Frontal cortex (tissue), 4 donors: ENCODE data around the gene HOXA10. TPM values are rescaled to one million over a fixed set of nuclear protein-coding genes. Genes with fewer than 3 reads are reported as not detected.

Source experiments
- DNase-seq, 2 donors: peaks; one replicate each; pipeline ENCODE4 v3.0.0; 2012; ENCODE audit warnings: low spot score in 2 of 2
- FAIRE-seq: peaks from 2 replicates; lab custom pipeline; 2012; peaks lifted over from hg19 to GRCh38; lab: Jason Lieb, UNC
- total RNA-seq: library from RNA; depleted of rRNA; stranded (reverse); fragments of >200 nt; gene quantifications from one replicate; pipeline ENCODE4 v1.2.3, GENCODE V29; 2014
- donor health status: control.
- donor health status: control.
- donor health status: control.

The HOXA10 gene
- total RNA-seq, 1 donor from 2014 or later = not detected

DNA sequence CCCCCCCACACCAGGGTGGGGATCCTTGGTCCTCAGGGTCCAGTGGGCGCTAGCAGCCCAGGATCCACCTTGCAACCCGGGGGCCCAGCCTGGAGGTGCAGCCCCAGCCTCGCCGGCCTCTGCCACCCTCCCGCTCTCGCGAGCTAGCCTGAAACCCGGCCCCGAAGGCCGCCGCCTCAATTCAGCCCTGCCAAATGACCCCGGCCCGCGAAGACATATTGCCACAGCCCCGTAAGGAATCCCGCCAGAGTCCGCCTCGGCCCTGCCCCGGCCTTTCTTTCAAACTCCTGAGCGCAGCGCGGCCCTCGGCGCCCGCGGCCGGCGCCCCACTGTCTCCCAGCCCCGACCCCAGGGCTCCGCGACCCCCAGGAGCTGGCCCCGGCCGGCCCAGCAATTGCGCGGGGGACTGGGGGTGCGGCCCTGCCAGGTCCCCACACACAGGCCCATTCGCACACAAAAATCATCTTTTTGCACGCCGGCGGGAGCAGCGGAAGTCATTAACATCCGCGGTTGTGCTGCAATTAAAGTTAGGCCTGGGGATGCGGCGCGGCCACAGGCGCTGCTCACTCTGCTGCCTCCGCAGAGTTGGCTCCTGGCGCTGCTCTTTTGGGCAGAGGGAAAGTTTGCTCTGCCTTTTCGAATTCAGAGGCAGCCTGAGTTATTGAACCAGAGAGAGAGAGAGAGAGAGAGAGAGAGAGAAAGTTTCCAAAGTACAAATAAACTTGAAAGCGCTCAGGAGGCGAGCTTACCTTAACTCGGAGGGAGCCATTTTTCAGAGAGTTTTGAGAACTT is 34.6 kb downstream of the HOXA10 start:
- DNase-seq (no peak), FAIRE-seq (no peak)

DNA sequence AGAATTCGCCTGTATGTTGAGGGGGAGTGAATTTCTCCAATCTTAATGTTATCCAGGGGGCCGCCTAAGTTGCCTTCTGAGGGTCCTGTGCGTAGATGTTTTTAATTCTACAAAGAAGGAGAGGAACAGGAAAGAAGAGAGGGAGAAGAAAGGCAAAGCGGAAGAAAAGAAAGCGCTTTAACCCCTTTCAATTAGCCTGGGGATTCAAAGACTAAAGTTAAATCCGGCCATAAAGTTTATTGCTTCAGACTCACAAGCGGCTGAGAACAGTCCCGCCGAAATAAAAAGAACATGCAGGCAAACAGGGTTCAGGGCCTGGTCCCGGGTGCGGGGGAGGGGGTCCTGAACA is 35.2 kb downstream of the HOXA10 start:
- no peak for DNase-seq

DNA sequence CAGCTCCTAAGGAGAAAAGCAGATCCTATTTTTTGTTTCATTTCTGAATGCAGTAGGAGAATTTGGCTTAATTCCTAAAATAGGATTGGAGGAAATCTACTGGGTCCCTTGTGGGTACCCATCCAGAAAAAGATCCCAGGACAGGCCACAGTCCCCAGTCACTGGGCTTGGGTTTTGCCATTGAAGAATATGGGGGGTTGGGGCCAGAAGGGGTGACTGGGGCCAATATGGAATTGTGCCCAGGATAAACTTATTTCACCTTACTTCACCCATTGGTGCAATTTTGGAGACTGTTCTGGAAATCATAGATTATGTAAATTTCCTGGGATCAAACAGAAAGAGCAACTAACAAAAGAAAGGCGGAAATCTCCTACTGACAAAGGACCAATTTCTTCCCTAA is 35.6 kb downstream of the HOXA10 start:
- no peak for FAIRE-seq
- DNase-seq = no peak

More for the DNA sequence above, 35.2 kb downstream of the HOXA10 start:
- FAIRE-seq = no peak

DNA sequence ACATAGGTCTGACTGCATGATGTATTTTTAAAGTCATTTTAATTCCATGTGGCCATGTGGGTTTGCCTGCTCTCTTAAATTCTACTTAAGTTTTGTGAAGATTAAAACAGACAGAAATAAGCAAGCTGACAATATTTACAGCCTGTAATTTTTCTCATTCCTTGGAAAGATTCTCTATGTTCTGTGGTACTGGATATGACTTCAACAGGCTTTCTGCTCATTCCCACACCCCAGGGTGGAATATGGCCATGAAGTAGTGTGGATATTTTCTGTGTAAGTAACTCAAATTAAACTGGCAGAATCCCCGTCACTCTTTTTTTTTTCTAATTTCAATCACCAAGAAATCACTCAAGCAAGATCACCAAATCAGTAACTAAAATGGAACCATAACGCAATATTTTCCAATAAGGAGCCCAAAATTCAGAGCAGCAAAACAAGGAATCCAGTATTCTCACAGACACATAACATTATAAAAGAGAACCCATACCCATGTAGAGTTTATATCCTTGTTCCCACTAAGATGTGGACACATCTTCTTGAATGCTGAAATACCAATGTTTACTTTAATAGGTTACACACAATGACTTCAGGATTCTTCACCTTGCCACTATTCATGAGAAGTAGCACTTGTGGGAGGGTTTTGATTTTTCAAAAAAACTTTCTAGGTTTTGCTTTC is 36.3 kb downstream of the HOXA10 start:
- FAIRE-seq (no peak), DNase-seq (no peak)

DNA sequence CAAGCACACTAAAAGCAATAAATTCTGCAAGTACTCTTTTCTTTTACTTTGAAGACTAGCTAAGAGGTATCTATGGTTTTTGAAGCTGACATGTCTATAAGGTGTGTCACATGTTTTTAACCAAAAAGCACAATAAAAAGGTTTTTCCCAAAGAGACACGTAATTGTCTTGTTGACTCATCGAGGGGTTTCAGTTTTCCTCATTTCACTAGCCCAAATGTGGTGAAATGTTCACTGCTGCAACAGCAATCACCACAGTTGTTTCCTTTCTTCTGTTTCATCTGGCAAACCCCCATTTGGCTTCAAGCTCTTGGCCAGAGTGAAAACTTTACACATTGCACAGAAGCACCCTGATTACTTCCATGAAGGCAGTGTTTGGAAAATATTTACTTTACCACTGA is 39.7 kb downstream of the HOXA10 start:
- FAIRE-seq (no peak), DNase-seq (no peak)

DNA sequence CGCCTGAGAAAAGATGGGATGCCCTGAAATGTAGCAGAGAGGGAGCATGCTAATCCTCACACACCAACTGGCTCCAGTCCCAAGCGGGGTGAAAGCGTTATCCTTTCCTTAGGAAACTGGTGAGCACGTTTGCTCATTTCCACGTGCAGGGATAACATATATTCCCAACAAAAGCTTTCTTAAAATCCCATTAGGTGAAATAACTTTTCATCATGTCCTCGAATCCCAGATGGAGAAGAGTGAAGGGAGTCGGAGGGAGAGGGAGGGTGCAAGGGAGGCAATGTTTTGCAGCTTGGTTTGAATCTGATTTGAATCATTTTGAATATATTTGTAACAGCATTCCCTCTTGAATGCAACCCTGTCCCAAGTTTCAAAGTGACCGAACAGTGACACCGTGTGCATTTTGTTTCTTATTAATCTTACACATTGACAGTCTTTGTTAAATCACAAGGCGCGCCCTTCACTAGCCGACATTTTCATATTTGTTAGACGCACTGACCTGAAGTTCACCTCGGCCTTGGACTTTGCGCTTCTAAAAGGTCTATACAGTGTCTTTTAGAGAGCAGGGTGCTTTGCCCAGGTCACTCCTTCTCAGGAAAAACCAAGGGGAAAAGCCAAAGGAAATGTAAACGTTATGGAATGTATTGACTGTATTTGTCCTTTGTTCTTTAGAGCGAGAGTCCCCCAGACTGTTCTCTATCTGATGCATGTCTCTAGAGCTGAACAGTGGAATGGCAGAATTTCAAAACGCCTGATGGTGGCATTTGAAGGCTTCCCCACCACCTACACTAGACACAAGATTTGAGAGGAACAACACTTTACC is 40.5 kb downstream of the HOXA10 start:
- no peak for DNase-seq
- no peak for FAIRE-seq

DNA sequence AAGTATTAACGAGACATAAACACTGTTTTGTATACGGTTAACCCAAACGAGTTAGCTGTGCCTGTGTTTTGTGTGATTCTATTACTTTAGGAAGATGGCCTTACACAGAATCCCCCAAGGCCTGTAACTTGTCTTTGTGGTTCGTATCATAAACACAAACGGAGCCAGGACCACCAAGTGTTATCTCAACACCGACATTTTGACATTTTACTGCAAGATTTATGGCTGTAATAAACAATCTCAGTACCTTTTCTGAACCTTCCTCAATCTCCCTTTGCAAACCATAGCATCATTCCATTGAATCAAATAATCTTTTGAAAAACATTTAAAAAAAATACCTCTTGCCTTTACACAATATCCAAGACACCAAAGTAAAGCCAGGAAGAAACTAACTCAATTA is 41.1 kb downstream of the HOXA10 start:
- DNase-seq (no peak), FAIRE-seq (no peak)

DNA sequence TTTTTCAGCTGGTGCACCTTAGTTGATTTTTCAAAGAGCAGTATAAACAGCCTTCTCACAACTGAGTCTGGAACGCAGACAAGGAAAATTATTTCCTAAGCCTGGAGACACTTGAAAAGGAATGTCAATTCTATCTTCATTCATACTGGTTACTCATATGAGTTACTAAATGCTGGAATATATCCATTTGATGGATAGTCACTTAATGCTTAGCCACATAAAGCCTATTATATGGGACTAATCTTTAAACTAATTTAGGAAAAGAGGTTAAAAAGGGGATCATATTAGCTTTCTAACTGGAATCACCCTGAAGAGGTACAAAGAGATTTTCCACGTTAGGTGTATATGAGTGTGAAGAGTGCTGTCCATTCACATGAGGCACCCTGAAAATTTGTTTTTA is 41.9 kb downstream of the HOXA10 start:
- DNase-seq (no peak), FAIRE-seq (no peak)

DNA sequence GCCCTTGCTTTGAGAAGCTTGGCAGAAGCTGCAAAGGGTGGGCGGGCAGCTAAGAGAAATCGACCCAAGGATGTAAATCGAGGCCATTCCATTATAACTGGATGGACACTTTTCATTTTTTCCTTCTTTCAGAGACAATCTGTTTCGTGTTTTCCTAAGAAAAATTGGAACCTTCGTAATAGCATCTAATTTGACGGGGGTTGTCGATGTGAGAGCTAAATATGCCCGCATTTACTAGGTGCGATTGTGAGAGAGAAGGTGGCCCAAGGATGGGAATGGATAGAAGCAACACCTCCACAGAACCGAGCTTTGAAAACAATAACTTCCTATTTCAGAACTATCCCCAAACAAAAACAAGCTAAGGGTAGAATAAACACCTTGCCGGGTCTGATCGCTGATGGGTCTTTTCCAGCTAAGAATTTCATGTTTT is 42.7 kb downstream of the HOXA10 start:
- DNase-seq = no peak
- no peak for FAIRE-seq

DNA sequence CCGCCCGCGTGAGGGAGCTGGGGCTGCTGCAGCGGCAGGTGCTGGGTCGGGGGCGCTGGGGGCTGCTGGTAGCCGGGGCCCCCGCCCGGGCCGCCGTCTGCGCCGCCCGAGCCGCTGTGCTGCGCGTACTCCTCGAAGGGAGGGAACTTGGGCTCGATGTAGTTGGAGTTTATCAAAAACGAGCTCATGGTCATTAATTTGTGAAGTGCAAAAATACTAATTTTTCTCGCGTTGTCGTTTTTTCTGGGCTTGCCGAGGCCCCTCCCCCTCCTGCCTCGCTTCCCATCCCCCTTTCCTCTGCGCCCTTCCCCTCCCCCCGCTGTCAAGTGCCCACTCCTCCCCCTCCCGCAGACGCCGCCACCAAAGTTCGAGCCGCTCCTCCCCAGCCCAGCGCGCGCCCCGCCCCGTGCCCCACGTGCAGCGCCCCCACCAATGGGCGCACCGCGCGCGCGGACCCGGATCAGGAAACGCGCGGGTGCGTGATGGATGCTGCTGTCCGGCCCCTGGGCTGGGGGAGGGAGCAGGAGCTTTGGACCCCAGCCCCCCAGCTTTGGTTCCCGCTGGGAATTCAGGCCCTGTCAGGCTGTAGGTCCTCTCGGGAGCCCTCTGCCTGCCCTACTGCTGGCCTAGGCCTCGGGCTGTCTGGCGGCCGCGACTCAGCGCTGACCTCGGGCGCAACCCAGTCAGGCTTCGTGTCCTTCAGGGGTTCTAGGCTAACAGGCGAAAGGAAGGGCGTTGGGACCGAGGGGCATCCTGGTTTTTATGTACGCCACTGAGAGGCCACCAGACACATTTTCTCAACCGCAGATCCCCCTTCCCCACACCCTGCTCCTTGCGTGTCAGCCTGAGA is 43.4 kb downstream of the HOXA10 start, which contains the start of gene HOXA4:
Gene HOXA4, minus strand, starts transcription at position 218 of the 850 bp plus-strand sequence. Its CDS starts 24 bp downstream, at position 194.
- DNase-seq = no peak
- no peak for FAIRE-seq

DNA sequence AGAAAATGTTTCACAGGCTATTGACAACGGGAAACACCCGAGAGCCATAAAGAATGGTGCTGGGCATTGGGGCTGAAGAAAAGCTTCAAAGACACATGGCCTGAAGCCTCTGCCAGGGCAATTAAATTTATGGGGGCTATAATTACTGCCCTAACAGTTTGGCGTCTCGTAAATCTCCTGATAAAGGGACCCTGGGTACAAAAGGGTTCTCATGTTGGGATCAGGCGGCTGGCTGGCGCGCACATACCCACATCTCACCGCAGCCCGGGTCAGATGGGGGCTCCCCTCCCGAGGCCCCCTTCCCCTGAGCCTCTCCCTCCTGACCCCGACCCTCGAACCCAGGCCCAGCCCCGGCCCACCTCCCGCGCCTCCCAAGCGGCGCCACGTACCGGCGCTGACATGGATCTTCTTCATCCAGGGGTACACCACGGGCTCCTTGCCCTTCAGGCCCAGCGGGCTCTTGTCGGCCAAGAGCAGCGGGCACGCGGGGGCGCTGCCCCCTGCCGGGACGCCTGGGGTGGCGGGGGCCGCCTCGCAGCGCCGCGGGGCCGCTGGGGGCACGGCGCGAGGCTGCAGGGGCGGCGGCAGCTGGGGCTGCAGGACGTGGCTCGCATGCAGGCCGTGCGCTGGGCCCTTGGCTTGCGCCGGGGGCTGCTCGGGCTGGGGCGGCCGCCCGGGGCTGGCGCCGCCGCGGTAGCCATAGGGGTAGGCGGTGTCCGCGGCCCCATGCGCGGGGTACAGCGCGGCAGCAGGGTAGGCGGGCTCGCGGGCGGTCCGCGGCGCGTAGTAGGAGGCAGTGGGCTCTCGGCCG is 44.2 kb downstream of the HOXA10 start:
- no peak for FAIRE-seq
- no peak for DNase-seq

DNA sequence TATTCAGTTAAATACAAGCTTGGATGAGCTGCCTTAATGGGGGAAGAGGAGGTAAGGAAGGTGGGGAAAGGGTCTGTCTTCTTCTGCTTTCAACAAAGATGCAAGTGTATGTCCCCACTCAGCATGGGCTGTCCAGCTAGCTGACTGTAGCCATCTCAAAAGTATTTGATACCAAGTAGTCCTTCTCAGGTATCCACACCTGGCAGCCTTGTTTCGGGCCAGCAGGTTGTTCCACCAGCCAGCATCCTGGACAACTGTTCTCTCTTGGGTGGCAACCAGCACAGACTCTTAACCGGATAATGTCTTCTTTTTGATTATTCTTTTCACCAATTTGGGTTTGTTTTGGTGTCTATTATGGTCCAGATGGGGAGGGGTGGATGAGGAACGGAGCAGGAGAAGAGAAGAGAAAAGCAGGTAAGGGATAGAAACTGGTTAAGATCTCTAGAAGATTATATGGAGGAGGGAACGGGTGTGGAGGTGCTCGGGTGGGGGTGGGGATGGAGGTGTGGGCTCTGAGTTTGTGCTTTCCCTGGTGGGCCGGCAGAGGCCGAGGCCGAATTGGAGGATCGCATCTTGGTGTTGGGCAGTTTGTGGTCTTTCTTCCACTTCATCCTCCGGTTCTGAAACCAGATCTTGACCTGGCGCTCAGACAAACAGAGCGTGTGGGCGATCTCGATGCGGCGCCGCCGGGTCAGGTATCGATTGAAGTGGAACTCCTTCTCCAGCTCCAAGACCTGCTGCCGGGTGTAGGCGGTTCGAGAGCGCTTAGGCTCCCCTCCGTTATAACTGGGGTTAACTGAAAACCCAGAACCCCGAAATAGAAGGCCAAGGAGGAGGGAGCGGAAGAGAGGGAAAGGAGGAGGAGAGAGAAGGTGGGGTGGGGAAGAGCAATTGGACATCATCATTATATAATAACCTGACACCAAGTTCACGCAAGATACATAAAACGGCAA is 45.1 kb downstream of the HOXA10 start:
- DNase-seq = no peak
- FAIRE-seq = no peak

DNA sequence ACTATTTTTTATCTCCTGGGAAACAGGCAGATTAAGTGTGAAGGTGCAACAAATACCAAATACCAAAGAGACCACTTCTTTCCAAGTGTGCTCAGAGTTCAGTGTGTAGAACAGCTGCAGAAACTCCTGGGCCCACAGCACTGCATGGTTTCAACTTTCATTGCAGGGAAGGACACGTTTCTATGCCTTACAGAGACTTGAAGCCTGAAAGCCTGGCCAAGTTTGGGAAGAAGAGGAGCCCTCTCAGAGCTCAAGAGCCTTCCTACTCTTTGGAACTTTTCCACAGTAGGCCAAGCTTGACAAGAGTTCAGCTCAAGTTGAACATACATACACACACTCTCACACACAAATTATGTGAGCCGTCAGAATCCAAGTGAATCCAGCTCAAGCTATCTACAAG is 46.1 kb downstream of the HOXA10 start:
- FAIRE-seq = no peak

DNA sequence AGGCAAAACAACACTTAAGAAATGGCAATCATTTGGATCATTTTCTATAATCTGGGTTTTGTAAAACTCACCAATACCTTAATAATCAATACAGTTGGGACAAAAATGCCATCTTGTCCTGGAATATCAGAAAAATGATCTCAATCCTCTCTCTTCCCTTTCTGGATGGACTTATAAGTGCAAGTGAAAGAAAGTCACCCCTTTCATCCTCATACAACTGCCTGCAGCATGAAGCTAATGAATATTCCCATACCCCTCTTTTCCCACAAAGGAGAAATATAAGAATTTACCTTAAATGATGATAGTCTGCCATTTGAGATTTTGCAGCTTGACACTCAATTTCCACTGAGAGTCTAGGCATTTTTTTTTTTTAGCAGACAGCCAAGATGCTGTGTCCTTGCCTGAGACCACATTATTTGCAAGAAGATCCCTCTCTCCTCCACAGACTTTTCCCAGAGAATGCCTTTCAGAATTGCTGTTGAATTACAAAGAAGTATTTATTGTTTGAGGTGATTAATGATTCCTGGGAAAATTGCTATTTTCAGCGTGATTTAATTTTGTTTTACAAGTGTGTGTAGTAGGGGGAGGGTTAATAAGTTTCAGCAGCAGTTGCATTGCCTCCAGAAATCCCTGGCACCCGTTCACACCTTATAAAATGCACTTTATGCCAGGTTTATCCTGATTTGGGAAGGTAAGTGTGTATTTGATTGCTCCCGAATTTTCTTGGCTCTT is 47.4 kb downstream of the HOXA10 start:
- DNase-seq (no peak), FAIRE-seq (no peak)

More for the DNA sequence above, 46.1 kb downstream of the HOXA10 start:
- DNase-seq = no peak

DNA sequence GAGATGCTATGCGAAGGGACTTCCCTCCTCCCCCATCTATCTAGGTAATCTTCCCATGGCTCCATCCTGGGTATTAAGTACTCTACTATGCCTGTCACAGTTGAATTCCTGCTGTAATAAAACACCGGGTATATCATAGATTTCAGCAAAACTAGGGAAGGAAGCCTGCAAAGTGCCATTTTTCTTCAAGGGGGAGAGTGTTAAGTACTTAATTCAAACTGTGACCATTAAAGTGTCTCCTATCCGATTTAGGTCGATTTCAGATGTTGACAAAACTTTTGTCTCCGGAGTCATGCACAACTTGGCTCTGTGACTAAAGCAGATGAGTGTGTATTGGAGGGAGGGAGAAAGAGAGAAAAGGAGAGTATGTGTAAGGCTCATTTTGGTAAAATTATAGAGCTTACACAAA is 48.1 kb downstream of the HOXA10 start:
- FAIRE-seq (no peak), DNase-seq (no peak)

DNA sequence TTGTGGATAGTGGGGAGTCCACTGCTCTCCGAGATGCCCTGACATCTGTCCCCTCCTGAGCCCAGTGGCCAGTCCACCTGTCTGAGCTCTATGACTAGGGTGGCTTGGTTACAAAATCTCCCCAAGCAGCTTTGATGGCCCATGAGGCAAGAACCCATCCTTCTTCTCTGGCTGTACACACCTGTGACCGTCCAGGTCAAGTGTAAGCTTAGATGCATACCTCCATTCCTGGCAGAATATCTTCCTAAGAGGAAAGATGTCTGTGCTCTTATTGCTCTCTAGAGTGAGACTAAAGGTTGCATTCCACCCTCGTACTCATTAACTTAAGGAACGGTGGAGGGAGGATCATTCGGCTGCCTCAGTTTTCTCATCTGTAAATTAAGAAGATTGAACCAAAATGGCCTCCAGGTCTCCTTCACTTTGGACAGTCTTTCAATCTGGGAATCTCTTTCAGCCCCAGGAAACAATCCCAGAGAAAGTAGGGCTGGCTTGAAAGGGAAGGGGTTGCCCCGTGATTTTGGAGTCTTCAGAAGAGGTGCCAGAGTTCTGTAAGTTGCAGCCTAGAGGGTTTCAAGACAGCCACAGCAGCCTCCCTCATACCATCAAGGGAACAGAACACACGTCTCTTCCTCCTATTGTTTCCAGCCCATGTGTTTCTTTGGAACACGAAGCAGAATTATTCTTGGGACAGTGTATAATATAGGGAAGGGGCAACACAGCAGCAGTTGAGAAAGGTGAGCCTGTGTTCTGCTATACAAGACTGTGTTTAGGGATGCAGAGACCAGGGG is 49.0 kb downstream of the HOXA10 start:
- DNase-seq (no peak), FAIRE-seq (no peak)
